GM12878 (cell line): ENCODE data around the gene SLC6A1. TPM values are rescaled to one million over a fixed set of nuclear protein-coding genes. Genes with fewer than 3 reads are reported as not detected.

ENCODE experiments used
- ATAC-seq: fragments of 200-7000 bp; cut with Tn5 transposase; 3 replicates; pipeline ENCODE4 v1.9.1; 2020; ENCODE audit warnings: mild to moderate bottlenecking, moderate library complexity
- BruUV-seq: library from RNA; stranded (reverse); fragments of 400-500 nt; replicated peaks from 2 replicates; lab custom pipeline; 2021; lab: Mats Ljungman, UMichigan
- CTCF ChIA-PET: fragments of 300-600 bp; sonication (Branson Sonifier 250); formaldehyde crosslinking; extraction: SDS; loops from one replicate; lab custom pipeline; 2021; ENCODE audit warnings: inconsistent platforms; lab: Yijun Ruan, JAX
- POLR2A ChIA-PET: fragments of 350-600 bp; formaldehyde crosslinking; extraction: SDS; loops from one replicate; lab custom pipeline; 2021; ENCODE audit warnings: inconsistent platforms; lab: Charles Lee
- RAD21 ChIA-PET: fragments of 300-600 bp; sonication (Branson Sonifier 250); formaldehyde crosslinking; loops from one replicate; lab custom pipeline; 2023; ENCODE audit warnings: antibody characterized with exemption; ENCODE audit not compliant: unreplicated experiment; lab: Charles Lee
- SMC1A ChIA-PET: fragments of 300-600 bp; sonication (Branson Sonifier 250); formaldehyde crosslinking; loops from one replicate; lab custom pipeline; 2023; ENCODE audit not compliant: unreplicated experiment, uncharacterized antibody; lab: Charles Lee
- DNase-seq: peaks from one replicate; pipeline ENCODE4 v3.0.0-alpha.2; 2011; ENCODE audit warnings: low read depth, low spot score
- FAIRE-seq: peaks from 3 replicates; lab custom pipeline; 2011; peaks lifted over from hg19 to GRCh38; lab: Jason Lieb, UNC
- H2AFZ ChIP-seq: 2 replicates; pipeline ENCODE4 v1.6.0; 2011; ENCODE audit warnings: low read depth, low read length, control low read depth; ENCODE audit not compliant: control insufficient read depth
- H3K27ac ChIP-seq: 2 replicates; pipeline ENCODE4 v1.5.1; 2011; ENCODE audit warnings: control low read depth; ENCODE audit not compliant: control insufficient read depth, insufficient read depth
- H3K27me3 ChIP-seq, 2 experiments: replicated peaks in 1 of 2; 2 replicates each; pipeline versions ENCODE4 v1.6.0 to v1.6.1; 2011; ENCODE audit warnings: low read length in 1 of 2; ENCODE audit not compliant: control insufficient read depth in 2 of 2, insufficient read depth in 2 of 2
- H3K36me3 ChIP-seq, 2 experiments: 2 replicates each; pipeline ENCODE4 v1.5.1; 2011; ENCODE audit warnings: low read length in 1 of 2; ENCODE audit not compliant: control insufficient read depth in 2 of 2, insufficient read depth in 2 of 2
- H3K4me1 ChIP-seq: 2 replicates; pipeline ENCODE4 v1.6.1; 2011; ENCODE audit warnings: mild to moderate bottlenecking, low read length, moderate library complexity, mixed read lengths; ENCODE audit not compliant: control insufficient read depth, insufficient read depth
- H3K4me2 ChIP-seq: 2 replicates; pipeline ENCODE4 v1.6.0; 2011; ENCODE audit warnings: control low read depth; ENCODE audit not compliant: control insufficient read depth, insufficient read depth
- H3K4me3 ChIP-seq: fragments of 200-600 bp; sonication (generic); 2 replicates; pipeline ENCODE4 v1.5.1; 2016
- H3K79me2 ChIP-seq: 2 replicates; pipeline ENCODE4 v1.6.0; 2011; ENCODE audit warnings: low read length; ENCODE audit not compliant: control insufficient read depth, insufficient read depth
- H3K9ac ChIP-seq: 2 replicates; pipeline ENCODE4 v1.8.0; 2011; ENCODE audit warnings: low read length, control low read depth, mixed read lengths; ENCODE audit not compliant: control insufficient read depth, insufficient read depth
- H3K9me3 ChIP-seq: replicated peaks from 3 replicates; pipeline ENCODE4 v1.5.1; 2011; ENCODE audit warnings: mild to moderate bottlenecking, low read length; ENCODE audit not compliant: control insufficient read depth, insufficient read depth
- H4K20me1 ChIP-seq: 2 replicates; pipeline ENCODE4 v1.6.0; 2011; ENCODE audit not compliant: control insufficient read depth, insufficient read depth
- E2F4 ChIP-seq: IDR thresholded peaks from 2 replicates; pipeline ENCODE4 v1.6.1; 2012; ENCODE audit warnings: low read depth, low read length, improper control_type of control experiment
- ELK1 ChIP-seq: IDR thresholded peaks from 2 replicates; pipeline ENCODE4 v1.6.1; 2012; ENCODE audit warnings: low read depth, low read length, improper control_type of control experiment
- EP300 ChIP-seq, 2 experiments: fragments of 150-350 bp in 1 of 2; IDR thresholded peaks; 2 replicates each; pipeline ENCODE4 v1.6.1; 2011 to 2012; ENCODE audit warnings: low read depth in 2 of 2, low read length in 2 of 2, borderline replicate concordance in 1 of 2, improper control_type of control experiment in 1 of 2, inconsistent platforms in 1 of 2; ENCODE audit not compliant: control insufficient read depth in 1 of 2
- NKRF ChIP-seq: fragments of 450-650 bp; conservative IDR thresholded peaks from 2 replicates; pipeline ENCODE4 v1.6.1; 2017; ENCODE audit warnings: mild to moderate bottlenecking, moderate library complexity
- REST ChIP-seq: IDR thresholded peaks from 2 replicates; pipeline ENCODE4 v1.6.1; 2012; ENCODE audit warnings: mild to moderate bottlenecking, low read depth, low read length
- SREBF1 ChIP-seq: IDR thresholded peaks from 2 replicates; pipeline ENCODE4 v1.6.1; 2012; ENCODE audit warnings: mild to moderate bottlenecking, low read length
- YBX1 ChIP-seq: fragments of 450-650 bp; IDR thresholded peaks from 2 replicates; pipeline ENCODE4 v1.6.1; 2016; ENCODE audit warnings: antibody characterized with exemption
- ZBTB4 ChIP-seq: fragments of 450-650 bp; formaldehyde crosslinking; IDR thresholded peaks from 2 replicates; pipeline ENCODE4 v1.4.0; 2022; ENCODE audit warnings: mild to moderate bottlenecking, moderate library complexity
- WGBS: methylation state at CpG from one replicate; pipeline ENCODE4 v1.1.6; 2016; ENCODE audit warnings: low lambda C conversion rate; ENCODE audit not compliant: insufficient replicate concordance, insufficient coverage; ENCODE audit errors: missing lambda C conversion rate; 5-methylcytosine and 5-hydroxymethylcytosine counted together
- in situ Hi-C: fragments of 300-500 bp; cut with MboI; formaldehyde crosslinking; loops from 9 replicates; pipeline ENCODE4 v1.14.3; 2018; ENCODE audit warnings: mixed read lengths
- intact Hi-C: fragments of 100-400 bp; cut with micrococcal nuclease; formaldehyde crosslinking; loops from one replicate; pipeline ENCODE4 v1.14.2; 2022; ENCODE audit not compliant: unreplicated experiment
- polyA plus RNA-seq, 11 experiments: library from polyadenylated mRNA; depleted of rRNA in 4 of 11; unstranded in 6 of 11; stranded (reverse) in 5 of 11; fragments of >200 nt; fragmentation: Nextera tagmentation in 4 of 11; fragmentation: Illumina TruSeq in 1 of 11; extraction: Ambion mirVana in 4 of 11; extraction: Trizol in 1 of 11; gene quantifications; 1 replicate in 1 of 11; 2 replicates in 10 of 11; pipeline versions ENCODE4 v1.2.1 to v1.2.3, GENCODE V29; 2011 to 2016; ENCODE audit warnings: inconsistent platforms in 2 of 11, missing spikeins in 2 of 11, low read depth in 1 of 11
- total RNA-seq, 4 experiments: library from RNA; depleted of rRNA in 3 of 4; stranded (reverse); fragments of >200 nt in 3 of 4; fragmentation: Illumina TruSeq in 1 of 4; extraction: Trizol in 1 of 4; gene quantifications; 2 replicates each; pipeline versions ENCODE4 v1.2.1 to v1.2.3, GENCODE V29; 2013 to 2021

SLC6A1 gene
- total and polyA plus RNA-seq, 10 of the 15 experiments (the other 5 are each of a cell fraction or from before 2014, with no cell fraction given) = not detected

- no peak for TF ChIP-seq E2F4
- TF ChIP-seq ELK1 = no peak
- no peak for TF ChIP-seq EP300 (IDR thresholded peaks at IDR 0.05; ENCODE audit: borderline replicate concordance in 1 of 2, control insufficient read depth in 1 of 2, low read depth in 2 of 2, low read length in 2 of 2)
- TF ChIP-seq YBX1 = no peak
Measured at GRCh38 chr3:10994306-10994705, 1.8 kb downstream of the SLC6A1 start (continued).

GRCh38 chr3:10995871-10996270 is 3.3 kb downstream of the SLC6A1 start:
- H2AFZ ChIP-seq = no peak overlapping the region
- in situ Hi-C loops = no loop called here
- CTCF ChIA-PET = no interaction called here
- no peaks in the 10 kb centered on the region for H3K79me2 ChIP-seq
- H3K27ac ChIP-seq = no peak overlapping the region
- H4K20me1 ChIP-seq = no peaks in the 10 kb centered on the region
- ATAC-seq = no peak
- no peak overlapping the region for H3K4me2 ChIP-seq
- intact Hi-C loops = no loop called here
- H3K36me3 ChIP-seq = no peaks in the 10 kb centered on the region
- no peak overlapping the region for H3K9ac ChIP-seq
- H3K9me3 ChIP-seq = no peaks in the 10 kb centered on the region
- 17% methylated on average over 8 of the region's 8 CpGs for WGBS
- no peak for DNase-seq
- no peak for FAIRE-seq
- SMC1A ChIA-PET = no interaction called here
- RAD21 ChIA-PET = no interaction called here
- BruUV-seq = no TSS peak
- no peaks in the 10 kb centered on the region for H3K4me1 ChIP-seq
- no peak overlapping the region for H3K4me3 ChIP-seq
- POLR2A ChIA-PET = no interaction called here
- H3K27me3 ChIP-seq = peaks cover 1 to 5% of the 10 kb centered on the region in 2 experiments; a peak in 3 of 4 replicates
- TF ChIP-seq EP300 (IDR thresholded peaks at IDR 0.05; ENCODE audit: borderline replicate concordance in 1 of 2, control insufficient read depth in 1 of 2, low read depth in 2 of 2, low read length in 2 of 2) (no peak), NKRF (no peak), ZBTB4 (CRISPR knock-in tag) (no peak), REST (no peak), SREBF1 (no peak)
